Psoas muscle (tissue), 8 donors: ENCODE measurements around the gene ZC3H12A. TPM values are rescaled to one million over a fixed set of nuclear protein-coding genes. Genes with fewer than 3 reads are reported as not detected.

Experiments
- ATAC-seq, 4 donors: fragments of 200-7000 bp; cut with Tn5 transposase; one replicate each; pipeline ENCODE4 v1.9.1; 2020; ENCODE audit warnings: moderate library complexity in 3 of 4, mild to moderate bottlenecking in 2 of 4
- DNase-seq, 2 donors: peaks; one replicate each; pipeline ENCODE4 v3.0.0-alpha.2; 2020
- H3K27ac ChIP-seq: fragments of 200-600 bp; one replicate; pipeline ENCODE4 v1.8.0; 2022
- H3K27me3 ChIP-seq, 3 donors: fragments of 200-600 bp in 1 of 3; one replicate each; pipeline versions ENCODE4 v1.6.1 to v1.8.0; 2013 to 2022; ENCODE audit warnings: low read length in 2 of 3, mild to moderate bottlenecking in 2 of 3, moderate library complexity in 1 of 3; ENCODE audit not compliant: insufficient read depth in 3 of 3
- H3K36me3 ChIP-seq, 2 donors: fragments of 200-600 bp in 1 of 2; one replicate each; pipeline versions ENCODE4 v1.6.1 to v1.8.0; 2013 to 2022; ENCODE audit warnings: low read depth in 1 of 2, mild to moderate bottlenecking in 1 of 2, moderate library complexity in 1 of 2; ENCODE audit not compliant: insufficient read depth in 1 of 2
- H3K4me1 ChIP-seq: fragments of 200-600 bp; one replicate; pipeline ENCODE4 v1.8.0; 2022
- H3K4me3 ChIP-seq: fragments of 200-600 bp; one replicate; pipeline ENCODE4 v1.8.0; 2022; ENCODE audit warnings: mild to moderate bottlenecking
- H3K9me3 ChIP-seq: fragments of 200-600 bp; one replicate; pipeline ENCODE4 v1.8.0; 2022
- CTCF ChIP-seq: fragments of 200-600 bp; IDR thresholded peaks from one replicate; pipeline ENCODE4 v1.8.0; 2022; ENCODE audit warnings: antibody characterized with exemption
- WGBS, 3 donors: extraction: QIAGEN DNeasy Blood & Tissue Kit; methylation state at CpG; one replicate each; pipeline versions ENCODE4 v1.1.6 to v1.1.7; 2013; 5-methylcytosine and 5-hydroxymethylcytosine counted together
- intact Hi-C, 2 donors: fragments of 100-400 bp; cut with DNase I; formaldehyde crosslinking; loops; one replicate each; pipeline versions ENCODE4 v1.11.0 to v1.14.2; 2022
- polyA plus RNA-seq, 3 donors: library from polyadenylated mRNA; stranded (reverse); fragments of 200-250 nt; gene quantifications; one replicate each; pipeline ENCODE4 v1.2.3, GENCODE V29; 2013
- total RNA-seq, 4 donors: library from RNA; stranded (reverse); fragmentation: NEBNext Ultra II Directional in 2 of 4; extraction: Animal tissue kit (Norgen Biotek cat#: 25700) in 2 of 4; gene quantifications; one replicate each; pipeline versions ENCODE4 v1.2.1 to v1.2.4, GENCODE V29; 2021 to 2023
- donor health status: healthy with polysubstance abuse.
- donor health status: DM: no; HTN: no; CAD: no; lungs with moderate emphysema.
- donor health status: Bipolar disorder and iron deficiency.
- donor health status: healthy.
- donor health status: DM: yes; HTN: yes; CAD: no.
- donor health status: DM: no; HTN: no; CAD: no.
- donor health status: DM: no; HTN: no; CAD: no.
- donor health status: DM: yes; HTN: yes; CAD: no.

The ZC3H12A gene
- total and polyA plus RNA-seq, 7 donors: 1.9 to 30.2 (median 13.5) TPM

- TF ChIP-seq CTCF: no peak
- intact Hi-C loops: no loop called here
- ATAC-seq (no peak), DNase-seq (no peak)
- WGBS, 3 donors: 85 to 91% (median 88%) methylated on average over 1 of the region's 1 CpG
- Histone ChIP-seq H3K27ac (no peak overlapping the region), H3K4me1 (peaks cover 9% of the 10 kb centered on the region), H3K36me3 (peaks cover 0 to 55% of the 10 kb centered on the region in 2 donors), H3K4me3 (no peak overlapping the region), H3K27me3 (no peaks in the 10 kb centered on the region), H3K9me3 (no peaks in the 10 kb centered on the region)
Observed at GRCh38 chr1:37495875-37496274, 21.5 kb downstream of the ZC3H12A start.

- Histone ChIP-seq H3K27ac (no peak overlapping the region), H3K4me1 (peaks cover 9% of the 10 kb centered on the region), H3K27me3 (no peaks in the 10 kb centered on the region), H3K36me3 (peaks cover 0 to 59% of the 10 kb centered on the region in 2 donors), H3K4me3 (no peak overlapping the region), H3K9me3 (no peaks in the 10 kb centered on the region)
- no peak for ATAC-seq
- no peak for DNase-seq
- TF ChIP-seq CTCF: no peak
- intact Hi-C loops: no loop called here
- WGBS, 3 donors: 86 to 96% (median 91%) methylated on average over 2 of the region's 2 CpGs
Observed at GRCh38 chr1:37497832-37498231, 23.5 kb downstream of the ZC3H12A start.

- Histone ChIP-seq H3K4me1 (peaks cover 9% of the 10 kb centered on the region), H3K27ac (peak overlapping the region; percentile 33), H3K36me3 (peaks cover 0 to 58% of the 10 kb centered on the region in 2 donors), H3K4me3 (no peak overlapping the region), H3K9me3 (no peaks in the 10 kb centered on the region), H3K27me3 (no peaks in the 10 kb centered on the region)
- DNase-seq (no peak), ATAC-seq (peak; percentile 76 to 99 (median 96))
- 50 to 55% (median 52%) methylated on average over 4 of the region's 4 CpGs for WGBS, 3 donors
- TF ChIP-seq CTCF: no peak
- intact Hi-C loops: no loop called here
Observed at GRCh38 chr1:37498872-37499617, 24.7 kb downstream of the ZC3H12A start.

GRCh38 chr1:37501661-37502060 is 27.3 kb downstream of the ZC3H12A start:
- DNase-seq: no peak
- peaks cover 9% of the 10 kb centered on the region for H3K4me1 ChIP-seq
- no peak for ATAC-seq
- 72 to 73% (median 72%) methylated on average over 5 of the region's 5 CpGs for WGBS, 3 donors
- H3K27me3 ChIP-seq: no peaks in the 10 kb centered on the region
- intact Hi-C loops: loop anchor here in 1 of 2 donors (5.0 kb wide), 1 partner anchor 91 kb away; no protein-coding TSS in a partner anchor
- no peak overlapping the region for H3K27ac ChIP-seq
- peaks cover 4 to 66% of the 10 kb centered on the region in 2 donors for H3K36me3 ChIP-seq
- H3K4me3 ChIP-seq: no peak overlapping the region
- no peaks in the 10 kb centered on the region for H3K9me3 ChIP-seq
- TF ChIP-seq CTCF: no peak
